AG10803 (cell line): Measurements from ENCODE around the gene DIAPH3.

Experiments
- DNase-seq: peaks from one replicate; pipeline ENCODE4 v3.0.0; 2010; ENCODE audit warnings: low read depth
- H3K4me3 ChIP-seq: 2 replicates; pipeline ENCODE4 v1.5.1; 2011; ENCODE audit warnings: mild to moderate bottlenecking, low read length, control low read depth
- CTCF ChIP-seq: conservative IDR thresholded peaks from 2 replicates; pipeline ENCODE4 v1.5.1; 2011; ENCODE audit warnings: mild to moderate bottlenecking, low read length, control low read depth, inconsistent platforms

DIAPH3 gene

GRCh38 chr13:59790626-59791025 is 373.1 kb downstream of the DIAPH3 start:
- no peak for TF ChIP-seq CTCF
- H3K4me3 ChIP-seq: no peak overlapping the region
- peak; percentile 38 for DNase-seq

- TF ChIP-seq CTCF: no peak
- no peak overlapping the region for H3K4me3 ChIP-seq
- DNase-seq: no peak
Observed at GRCh38 chr13:59789558-59789957, 374.2 kb downstream of the DIAPH3 start.

GRCh38 chr13:59787679-59788078 is 376.0 kb downstream of the DIAPH3 start:
- H3K4me3 ChIP-seq: no peak overlapping the region
- DNase-seq: no peak
- TF ChIP-seq CTCF: no peak

- H3K4me3 ChIP-seq: no peak overlapping the region
- TF ChIP-seq CTCF: no peak
- DNase-seq: no peak
Observed at GRCh38 chr13:59782696-59783095, 381.0 kb downstream of the DIAPH3 start.

- no peak for DNase-seq
- TF ChIP-seq CTCF: no peak
- no peak overlapping the region for H3K4me3 ChIP-seq
Observed at GRCh38 chr13:59780058-59780457, 383.7 kb downstream of the DIAPH3 start.

GRCh38 chr13:59776924-59777690 is 386.6 kb downstream of the DIAPH3 start:
- no peak for TF ChIP-seq CTCF
- no peak overlapping the region for H3K4me3 ChIP-seq
- peak; percentile 84 for DNase-seq

GRCh38 chr13:59774491-59774971 is 389.2 kb downstream of the DIAPH3 start:
- no peak overlapping the region for H3K4me3 ChIP-seq
- TF ChIP-seq CTCF: no peak
- DNase-seq: peak; percentile 88
